ENCODE measurements around the gene PDE11A.

DNA sequence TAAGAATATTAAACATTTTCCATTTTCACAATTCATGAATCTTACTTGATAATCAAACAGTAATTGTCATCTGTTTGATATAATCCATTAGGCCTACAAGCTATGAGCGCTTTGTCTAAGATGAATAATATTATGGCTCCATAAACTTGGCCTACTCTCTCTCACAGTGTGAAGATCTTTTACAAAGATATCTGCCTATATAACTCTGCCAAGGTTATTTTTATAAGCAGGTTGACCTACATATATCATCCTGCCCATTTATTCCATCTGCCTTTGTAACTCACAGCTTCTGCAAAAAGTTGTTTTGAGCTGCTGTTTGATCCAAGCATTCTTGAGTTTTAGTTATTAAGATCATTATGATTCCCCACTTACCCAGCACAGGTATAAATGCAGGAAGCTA lies 158.3 kb downstream of the PDE11A start:
- no peak for TF ChIP-seq CTCF (IDR thresholded peaks at IDR 0.05)
- TF ChIP-seq POLR2A (IDR thresholded peaks at IDR 0.05), result no peak
- TF ChIP-seq EP300 (IDR thresholded peaks at IDR 0.05), result no peak
- TF ChIP-seq POLR2AphosphoS5 (IDR thresholded peaks at IDR 0.05), result no peak
